Ectodermal cell (in vitro differentiated cells): ENCODE measurements around the gene UBE2L5.

Experiments used
- H3K27ac ChIP-seq: 2 replicates; pipeline ENCODE4 v1.7.0; 2013; ENCODE audit warnings: mild to moderate bottlenecking, low read depth, low read length; ENCODE audit not compliant: insufficient read depth, poor library complexity, severe bottlenecking
- H3K27me3 ChIP-seq: 2 replicates; pipeline ENCODE4 v1.7.0; 2013; ENCODE audit warnings: mild to moderate bottlenecking, low read length; ENCODE audit not compliant: insufficient read depth, control insufficient read depth, poor library complexity, severe bottlenecking
- H3K36me3 ChIP-seq: one replicate; pipeline ENCODE4 v1.7.0; 2013; ENCODE audit warnings: low read length; ENCODE audit not compliant: control insufficient read depth, insufficient read depth
- H3K4me1 ChIP-seq: one replicate; pipeline ENCODE4 v1.7.0; 2013; ENCODE audit warnings: low read length; ENCODE audit not compliant: control insufficient read depth, insufficient read depth
- H3K4me3 ChIP-seq: 2 replicates; pipeline ENCODE4 v1.7.0; 2013; ENCODE audit warnings: low read depth, low read length, control low read depth; ENCODE audit not compliant: insufficient read depth
- H3K9me3 ChIP-seq: 2 replicates; pipeline ENCODE4 v1.7.0; 2013; ENCODE audit warnings: mild to moderate bottlenecking, low read length, moderate library complexity; ENCODE audit not compliant: control insufficient read depth
- WGBS, 2 experiments: methylation state at CpG; one replicate each; pipeline ENCODE4 v1.1.7; 2013; ENCODE audit warnings: missing lambda C conversion rate in 2 of 2; 5-methylcytosine and 5-hydroxymethylcytosine counted together

The UBE2L5 gene

GRCh38 chr13:30473675-30474074 is 51.4 kb downstream of the UBE2L5 start:
- Histone ChIP-seq H3K27ac (no peak overlapping the region), H3K36me3 (no peaks in the 10 kb centered on the region), H3K27me3 (no peaks in the 10 kb centered on the region), H3K4me3 (no peak overlapping the region), H3K9me3 (no peaks in the 10 kb centered on the region), H3K4me1 (no peaks in the 10 kb centered on the region)
- WGBS, 2 experiments, result 100% methylated on average over 1 of the region's 1 CpG; no CpG with 5 or more reads in 1 of the 2 experiments

GRCh38 chr13:30477346-30478195 is 55.3 kb downstream of the UBE2L5 start:
- no peaks in the 10 kb centered on the region for H3K27me3 ChIP-seq
- H3K4me1 ChIP-seq, result no peaks in the 10 kb centered on the region
- H3K27ac ChIP-seq, result no peak overlapping the region
- no peaks in the 10 kb centered on the region for H3K9me3 ChIP-seq
- WGBS, 2 experiments, result 53 to 54% methylated on average over 4 of the region's 4 CpGs
- H3K4me3 ChIP-seq, result no peak overlapping the region
- H3K36me3 ChIP-seq, result no peaks in the 10 kb centered on the region
